Glutamatergic neuron (in vitro differentiated cells): ENCODE results near the gene ZFR2. TPM values are rescaled to one million over a fixed set of nuclear protein-coding genes. Genes with fewer than 3 reads are reported as not detected.

Source experiments
- DNase-seq: peaks from one replicate; pipeline ENCODE4 v3.0.0; 2022
- H3K27ac Mint-ChIP-seq: one replicate; pipeline ENCODE4 v1.8.0; 2020; ENCODE audit warnings: mild to moderate bottlenecking, mixed read lengths, inconsistent platforms; ENCODE audit not compliant: unreplicated experiment
- H3K27me3 Mint-ChIP-seq: one replicate; pipeline ENCODE4 v1.8.0; 2020; ENCODE audit warnings: mild to moderate bottlenecking, moderate library complexity, mixed read lengths, inconsistent platforms; ENCODE audit not compliant: unreplicated experiment
- H3K36me3 Mint-ChIP-seq: one replicate; pipeline ENCODE4 v1.8.0; 2020; ENCODE audit warnings: mild to moderate bottlenecking, mixed read lengths, inconsistent platforms; ENCODE audit not compliant: unreplicated experiment
- H3K4me1 Mint-ChIP-seq: one replicate; pipeline ENCODE4 v1.8.0; 2020; ENCODE audit warnings: mild to moderate bottlenecking, low read depth, mixed read lengths, inconsistent platforms; ENCODE audit not compliant: unreplicated experiment
- H3K4me3 Mint-ChIP-seq: one replicate; pipeline ENCODE4 v1.8.0; 2020; ENCODE audit warnings: mild to moderate bottlenecking, mixed read lengths, inconsistent platforms; ENCODE audit not compliant: unreplicated experiment
- H3K9me3 Mint-ChIP-seq: one replicate; pipeline ENCODE4 v1.8.0; 2020; ENCODE audit warnings: mild to moderate bottlenecking, moderate library complexity, mixed read lengths, inconsistent platforms; ENCODE audit not compliant: unreplicated experiment
- total RNA-seq: library from RNA; stranded (reverse); fragmentation: NEBNext Ultra II Directional; extraction: Animal tissue kit (Norgen Biotek cat#: 25700); gene quantifications from one replicate; pipeline ENCODE4 v1.2.1, GENCODE V29; 2021; ENCODE audit not compliant: unreplicated experiment
- TF ChIP-seq, protein P1 (sequence below): fragments of 200-600 bp; sonication (generic); IDR thresholded peaks from one replicate; pipeline ENCODE4 v1.5.0; 2021; ENCODE audit not compliant: partially characterized antibody, unreplicated experiment

Gene ZFR2
- total RNA-seq, 1 donor from 2014 or later, result 8.9 TPM

DNA sequence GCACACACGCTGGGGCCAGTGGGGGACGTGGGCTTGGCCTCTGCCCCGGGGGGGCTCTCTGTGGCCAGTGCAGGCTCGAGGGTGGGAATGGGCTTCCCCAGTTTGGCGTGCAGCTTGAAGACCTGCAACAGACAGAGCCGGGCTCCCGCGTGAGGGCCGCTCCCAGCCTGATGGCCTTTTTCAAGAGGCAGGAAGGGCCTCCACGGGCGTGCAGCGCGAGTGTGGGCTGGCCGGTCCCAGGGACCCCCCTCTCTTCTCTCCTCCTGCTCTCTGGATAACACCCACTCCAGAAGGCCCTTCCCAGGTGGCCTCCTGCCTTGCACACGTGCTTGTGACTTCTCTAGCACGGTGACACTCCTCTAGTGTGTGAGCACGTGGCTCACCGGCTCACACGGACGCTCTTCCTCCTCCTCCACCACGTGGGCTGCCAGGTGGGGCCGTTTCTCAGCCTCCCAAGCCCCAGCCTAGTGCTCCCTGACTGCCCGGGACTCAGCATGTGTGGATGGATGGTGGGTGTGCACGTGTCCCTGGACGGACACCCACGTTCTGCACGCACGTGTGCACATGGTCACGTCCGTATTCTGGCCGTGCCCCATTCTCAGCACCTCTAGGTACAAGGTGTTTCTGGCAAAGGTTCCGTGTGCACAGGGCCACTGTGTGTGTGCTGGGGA is 43.4 kb downstream of the ZFR2 start:
- TF ChIP-seq, protein P1, sequence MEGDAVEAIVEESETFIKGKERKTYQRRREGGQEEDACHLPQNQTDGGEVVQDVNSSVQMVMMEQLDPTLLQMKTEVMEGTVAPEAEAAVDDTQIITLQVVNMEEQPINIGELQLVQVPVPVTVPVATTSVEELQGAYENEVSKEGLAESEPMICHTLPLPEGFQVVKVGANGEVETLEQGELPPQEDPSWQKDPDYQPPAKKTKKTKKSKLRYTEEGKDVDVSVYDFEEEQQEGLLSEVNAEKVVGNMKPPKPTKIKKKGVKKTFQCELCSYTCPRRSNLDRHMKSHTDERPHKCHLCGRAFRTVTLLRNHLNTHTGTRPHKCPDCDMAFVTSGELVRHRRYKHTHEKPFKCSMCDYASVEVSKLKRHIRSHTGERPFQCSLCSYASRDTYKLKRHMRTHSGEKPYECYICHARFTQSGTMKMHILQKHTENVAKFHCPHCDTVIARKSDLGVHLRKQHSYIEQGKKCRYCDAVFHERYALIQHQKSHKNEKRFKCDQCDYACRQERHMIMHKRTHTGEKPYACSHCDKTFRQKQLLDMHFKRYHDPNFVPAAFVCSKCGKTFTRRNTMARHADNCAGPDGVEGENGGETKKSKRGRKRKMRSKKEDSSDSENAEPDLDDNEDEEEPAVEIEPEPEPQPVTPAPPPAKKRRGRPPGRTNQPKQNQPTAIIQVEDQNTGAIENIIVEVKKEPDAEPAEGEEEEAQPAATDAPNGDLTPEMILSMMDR, result no peak
- Mint-ChIP-seq H3K27me3 (peaks cover 12% of the 10 kb centered on the region), H3K4me1 (peaks cover 3% of the 10 kb centered on the region), H3K27ac (no peak overlapping the region), H3K36me3 (no peaks in the 10 kb centered on the region), H3K4me3 (no peak overlapping the region), H3K9me3 (no peaks in the 10 kb centered on the region)
- DNase-seq, result no peak

DNA sequence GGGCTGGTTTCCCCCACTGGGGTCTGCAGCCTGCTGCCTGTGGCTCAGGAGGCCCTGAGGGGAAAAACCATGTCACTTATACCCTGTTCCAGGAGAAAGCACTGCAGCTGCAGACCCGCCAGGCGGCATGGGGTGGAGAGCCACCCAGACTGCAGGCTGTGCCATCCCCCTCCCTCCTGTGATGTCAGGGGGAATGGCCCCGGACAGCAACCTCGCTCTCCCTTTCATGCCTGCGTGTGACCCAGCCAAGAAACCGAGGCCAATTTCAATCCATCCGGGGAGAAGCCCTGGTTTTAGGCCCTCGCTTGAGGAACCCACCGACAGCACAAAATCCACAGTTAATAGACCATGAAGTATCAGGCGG is 45.5 kb downstream of the ZFR2 start:
- Mint-ChIP-seq H3K36me3 (no peaks in the 10 kb centered on the region), H3K9me3 (no peaks in the 10 kb centered on the region), H3K27me3 (peaks cover 12% of the 10 kb centered on the region), H3K4me1 (peaks cover 2% of the 10 kb centered on the region), H3K4me3 (no peak overlapping the region), H3K27ac (no peak overlapping the region)
- TF ChIP-seq, protein P1, result no peak
- DNase-seq, result no peak

DNA sequence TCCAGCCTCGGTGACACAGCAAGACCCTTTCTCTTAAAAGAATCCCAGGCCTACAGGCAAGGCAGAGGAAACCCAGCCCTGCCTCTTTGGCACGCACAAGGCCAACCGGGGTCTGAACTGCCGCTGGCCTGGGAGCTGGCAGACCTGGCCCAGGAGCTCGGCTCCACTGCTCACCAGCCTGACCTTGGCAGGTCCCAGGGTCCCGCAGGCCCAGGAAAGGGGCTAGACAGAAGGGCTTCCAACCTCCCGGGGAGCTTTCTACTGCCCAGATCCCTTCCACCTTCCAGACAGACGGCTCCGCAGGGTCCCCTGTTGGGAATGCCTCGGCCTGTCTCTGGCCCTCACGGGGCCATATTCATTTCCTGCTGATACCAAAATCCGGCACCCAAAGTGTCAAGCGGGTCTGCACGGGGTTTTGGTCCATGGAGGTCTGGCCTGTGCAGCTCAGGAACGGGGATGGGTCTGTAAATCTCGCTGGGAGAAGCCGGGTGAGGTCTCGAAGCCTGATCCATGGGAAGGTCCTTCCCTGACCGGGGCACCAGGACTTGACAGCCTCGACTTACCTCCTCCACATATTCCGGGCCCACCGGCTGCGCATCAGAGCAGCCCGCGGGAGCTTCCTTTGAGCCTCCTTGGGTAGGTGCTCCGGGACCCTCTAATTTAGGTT is 46.0 kb downstream of the ZFR2 start:
- DNase-seq, result no peak
- H3K4me3 Mint-ChIP-seq, result no peak overlapping the region

DNA sequence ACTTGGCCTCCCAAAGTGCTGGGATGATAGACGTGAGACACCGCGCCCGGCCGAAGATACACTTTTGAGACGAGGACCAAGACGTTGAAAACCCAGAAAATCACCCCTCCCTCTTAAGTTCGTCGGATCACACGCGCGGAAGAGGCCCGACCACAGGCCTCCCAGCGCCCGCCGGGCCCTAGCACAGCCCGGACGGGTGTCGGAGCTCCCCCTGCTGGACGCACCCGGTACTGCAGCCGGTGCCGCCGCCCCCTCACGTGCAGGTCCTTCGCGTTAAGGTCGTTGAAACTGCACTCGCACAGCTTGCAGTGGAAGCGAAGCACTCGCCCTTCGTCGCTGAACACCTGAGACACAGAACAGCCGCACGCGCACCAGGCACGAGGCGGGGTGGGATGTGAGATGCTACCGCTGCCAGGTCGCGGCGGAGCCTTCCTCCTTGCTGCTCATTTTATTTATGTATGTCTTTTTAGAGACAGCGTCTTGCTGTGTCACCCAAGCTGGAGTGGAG is 46.9 kb downstream of the ZFR2 start:
- TF ChIP-seq, protein P1, result peak; percentile 100
- Mint-ChIP-seq H3K36me3 (no peaks in the 10 kb centered on the region), H3K27ac (no peak overlapping the region), H3K4me3 (no peak overlapping the region), H3K27me3 (peaks cover 15% of the 10 kb centered on the region), H3K4me1 (peaks cover 5% of the 10 kb centered on the region), H3K9me3 (peaks cover 2% of the 10 kb centered on the region)
- peak; percentile 83 for DNase-seq

More for the DNA sequence above, 46.0 kb downstream of the ZFR2 start:
- Mint-ChIP-seq H3K9me3 (peaks cover 1% of the 10 kb centered on the region), H3K27me3 (peaks cover 14% of the 10 kb centered on the region), H3K36me3 (no peaks in the 10 kb centered on the region), H3K4me1 (peaks cover 3% of the 10 kb centered on the region), H3K27ac (no peak overlapping the region)
- TF ChIP-seq, protein P1, result no peak

DNA sequence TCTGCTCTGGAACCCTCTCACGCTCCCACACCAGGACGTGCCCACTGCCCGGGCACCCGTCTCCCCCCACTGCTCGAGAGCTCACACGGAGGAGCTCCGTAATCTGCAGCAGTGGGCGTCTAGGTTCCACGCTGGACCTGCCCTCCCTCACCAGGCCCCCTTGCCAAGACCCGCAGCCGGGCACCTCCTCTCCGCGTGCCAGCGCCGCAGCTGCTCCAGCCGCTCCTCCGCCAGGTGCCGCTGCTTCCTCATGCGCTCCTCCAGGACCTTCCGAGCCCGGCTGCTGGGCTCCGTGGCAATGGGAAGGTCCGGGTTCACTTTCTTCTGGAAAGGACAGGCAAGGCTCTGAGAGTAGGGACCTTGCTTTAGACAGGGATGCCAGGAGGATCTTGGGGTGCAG is 47.7 kb downstream of the ZFR2 start:
- no peak for DNase-seq
- Mint-ChIP-seq H3K9me3 (peaks cover 2% of the 10 kb centered on the region), H3K4me1 (peaks cover 5% of the 10 kb centered on the region), H3K27ac (no peak overlapping the region), H3K27me3 (peaks cover 15% of the 10 kb centered on the region), H3K4me3 (no peak overlapping the region), H3K36me3 (no peaks in the 10 kb centered on the region)
- TF ChIP-seq, protein P1, result no peak
